GM23248 (cell line): Measurements from ENCODE around the gene GMNN.

ENCODE experiments used
- EZH2 ChIP-seq: fragments of 200-600 bp; sonication (generic); IDR thresholded peaks from 2 replicates; pipeline ENCODE4 v1.6.1; 2018; ENCODE audit warnings: antibody characterized with exemption, mild to moderate bottlenecking; ENCODE audit not compliant: insufficient read depth, poor library complexity, severe bottlenecking
- EZH2phosphoT487 ChIP-seq: fragments of 200-600 bp; sonication (generic); IDR thresholded peaks from 2 replicates; pipeline ENCODE4 v1.6.1; 2018; ENCODE audit warnings: antibody characterized with exemption, moderate library complexity, mild to moderate bottlenecking, low read depth; ENCODE audit not compliant: insufficient read depth

- TF ChIP-seq EZH2 (no peak), EZH2phosphoT487 (no peak)
Observed at GRCh38 chr6:24795106-24795505, 20.4 kb downstream of the GMNN start.
